HG03095 (cell line): ENCODE measurements around the gene BARX1.
"Not testable (repeated sequence)": the region's sequence is repeated elsewhere in the genome, so short reads cannot be mapped to it uniquely, and the experiment has no call there.

Experiments used
- ATAC-seq: cut with Tn5 transposase; IDR thresholded peaks from one replicate; pipeline ENCODE4 v1.9.1; 2021; ENCODE audit warnings: moderate library complexity; ENCODE audit not compliant: unreplicated experiment

BARX1 gene

DNA sequence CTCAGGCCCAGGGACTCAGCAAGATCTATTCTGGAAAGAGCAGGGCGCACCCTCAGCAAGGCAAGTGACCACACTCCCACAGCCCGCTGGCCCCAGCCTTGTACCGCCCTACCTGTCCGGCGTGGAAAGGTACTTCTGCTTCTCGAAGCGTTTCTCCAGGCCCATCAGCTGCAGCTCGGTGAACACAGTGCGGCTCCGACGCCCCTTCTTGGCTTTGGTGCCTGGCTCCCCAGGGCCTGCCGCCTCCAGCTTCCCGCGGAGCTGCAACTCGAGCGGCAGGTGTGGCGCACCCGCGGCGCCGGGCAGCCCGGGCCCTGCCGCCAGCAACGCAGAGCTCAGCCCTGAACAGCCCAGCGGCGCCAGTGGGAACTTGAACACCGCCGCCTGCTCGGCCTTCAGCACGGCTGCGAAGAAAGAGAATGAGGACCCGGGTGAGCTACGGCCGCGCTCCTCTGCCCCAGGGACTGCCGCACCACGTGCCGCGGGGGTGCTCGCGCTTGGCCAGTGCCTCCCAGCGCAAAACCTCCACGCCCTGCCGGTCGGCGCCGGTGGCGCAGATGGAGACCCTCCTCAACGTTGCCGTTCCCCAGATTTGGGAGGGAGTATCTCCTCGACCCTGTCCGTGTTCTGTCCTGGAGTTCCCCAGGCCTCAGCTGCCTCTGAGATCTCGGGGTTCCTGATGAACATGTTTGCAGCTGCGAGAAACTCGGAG is 2.2 kb downstream of the BARX1 start:
- ATAC-seq: no peak

DNA sequence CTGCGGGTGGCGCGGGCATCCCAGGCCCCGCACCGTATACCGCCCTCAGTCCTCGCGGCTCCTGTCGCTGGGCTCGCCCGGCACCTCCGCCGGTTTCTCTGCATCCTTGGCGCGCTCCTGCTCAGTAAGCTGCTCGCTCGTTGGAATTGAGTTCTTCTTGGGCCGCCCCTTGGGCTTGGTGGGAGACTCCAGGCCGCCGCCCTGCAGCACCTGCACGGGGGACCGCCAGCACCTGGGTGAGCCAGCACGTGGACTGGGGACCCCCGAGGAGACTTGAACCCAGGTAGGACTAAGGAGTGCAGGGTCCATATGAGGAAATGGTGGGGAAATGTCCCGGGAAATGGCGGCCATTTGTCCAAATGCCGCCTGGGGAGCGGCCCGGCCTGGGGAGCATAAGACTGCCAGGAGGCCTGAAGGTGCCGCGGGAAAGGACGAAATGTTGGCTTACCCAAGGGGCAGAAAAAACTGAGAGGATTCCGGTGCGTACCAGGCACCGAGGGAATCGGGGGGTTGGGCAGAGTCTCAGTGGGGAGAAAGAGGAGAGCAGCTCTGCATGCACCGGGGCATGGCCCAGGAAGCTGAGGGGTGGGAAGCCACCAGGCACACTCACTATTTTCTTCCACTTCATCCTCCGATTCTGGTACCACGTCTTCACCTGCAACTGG is 2.9 kb downstream of the BARX1 start:
- no peak for ATAC-seq

GRCh38 chr9:93951655-93952118 is 3.5 kb downstream of the BARX1 start:
- ATAC-seq: no peak

GRCh38 chr9:93950619-93951601 is 4.2 kb downstream of the BARX1 start:
- no peak for ATAC-seq

GRCh38 chr9:93949694-93950449 is 5.3 kb downstream of the BARX1 start:
- no peak for ATAC-seq

DNA sequence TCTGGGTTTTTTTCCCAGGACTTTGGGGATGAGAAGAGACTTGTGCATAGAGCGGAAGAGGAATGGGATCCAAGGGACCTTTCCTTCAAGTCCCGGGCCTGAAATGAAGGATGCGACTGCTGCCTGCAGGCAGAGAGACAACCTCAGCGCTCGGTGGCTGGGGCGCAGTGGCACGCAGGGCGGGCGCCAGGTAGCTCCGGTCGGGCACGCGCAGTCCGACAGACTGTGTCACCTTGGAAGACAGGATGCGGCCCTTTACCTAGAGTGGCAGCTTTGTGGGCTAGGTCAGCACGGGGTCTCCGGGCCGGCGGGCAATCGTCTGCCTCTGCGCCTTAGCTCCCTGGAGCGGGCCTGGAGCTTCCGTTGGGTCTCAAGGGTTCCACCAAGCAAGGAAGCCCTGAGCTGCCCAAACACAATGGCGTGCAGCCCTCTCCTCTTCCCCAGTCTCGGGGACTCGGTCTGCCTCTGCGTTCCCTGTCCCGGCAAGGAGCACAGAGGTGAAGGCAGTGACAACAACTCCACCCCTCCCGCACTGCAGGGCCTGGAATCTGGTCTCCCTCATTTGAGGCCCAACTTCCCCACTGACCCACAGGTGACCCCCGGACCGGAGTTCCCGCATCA is 6.0 kb downstream of the BARX1 start:
- ATAC-seq: no peak

GRCh38 chr9:93948441-93949072 is 6.6 kb downstream of the BARX1 start:
- ATAC-seq: no peak

DNA sequence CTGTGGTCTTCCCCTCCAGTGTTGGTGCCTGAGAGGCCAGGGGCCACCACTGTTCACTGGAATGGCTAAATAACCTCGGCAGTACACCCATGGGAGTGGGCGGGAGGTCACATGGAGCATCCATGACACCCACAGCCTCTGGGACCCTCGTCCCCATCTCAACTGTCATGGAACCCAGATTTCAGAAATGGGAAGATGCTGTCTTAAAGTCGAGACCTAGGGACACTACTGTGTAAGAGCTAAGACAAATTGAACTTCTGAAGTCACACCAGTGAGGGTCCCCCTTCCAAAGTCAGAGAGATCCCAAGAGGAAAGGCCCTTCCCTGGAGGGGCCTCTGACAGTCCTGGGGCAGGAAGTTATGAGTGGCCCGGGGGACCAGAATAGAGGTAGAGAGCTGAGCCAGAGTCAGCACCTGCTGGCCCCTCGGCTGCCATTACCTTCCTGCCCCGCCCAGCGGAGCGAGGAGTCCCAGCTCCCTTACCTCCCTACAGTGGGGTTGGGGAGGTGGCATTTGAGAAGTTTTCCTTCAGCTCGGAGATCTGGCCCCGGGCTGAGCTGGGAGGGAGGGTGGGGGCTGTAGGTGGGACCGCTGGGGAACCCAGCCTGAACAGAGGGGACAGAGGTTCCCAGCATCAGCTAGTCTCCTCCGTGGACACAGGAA is 7.6 kb downstream of the BARX1 start:
- ATAC-seq: no peak

DNA sequence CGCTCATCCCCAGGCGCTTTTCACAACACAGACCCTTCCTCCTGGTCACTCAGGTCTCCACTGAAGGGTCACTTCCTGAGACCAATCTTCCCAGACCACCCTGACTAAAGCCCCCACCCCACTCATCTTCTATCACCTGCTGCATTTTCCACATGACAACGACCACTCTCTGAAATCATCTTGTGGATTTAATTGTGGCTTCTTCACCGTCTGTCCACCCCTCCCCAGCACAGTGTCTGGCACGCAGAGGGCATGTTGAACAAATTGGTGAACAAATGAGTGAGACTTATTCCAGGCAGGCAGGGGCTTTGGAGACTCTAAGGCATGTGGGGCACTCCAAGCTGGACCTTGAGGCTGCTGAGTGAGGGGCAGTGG is 8.8 kb downstream of the BARX1 start:
- ATAC-seq: no peak

- ATAC-seq: no peak
Observed at GRCh38 chr9:93945400-93946337, 9.5 kb downstream of the BARX1 start.

DNA sequence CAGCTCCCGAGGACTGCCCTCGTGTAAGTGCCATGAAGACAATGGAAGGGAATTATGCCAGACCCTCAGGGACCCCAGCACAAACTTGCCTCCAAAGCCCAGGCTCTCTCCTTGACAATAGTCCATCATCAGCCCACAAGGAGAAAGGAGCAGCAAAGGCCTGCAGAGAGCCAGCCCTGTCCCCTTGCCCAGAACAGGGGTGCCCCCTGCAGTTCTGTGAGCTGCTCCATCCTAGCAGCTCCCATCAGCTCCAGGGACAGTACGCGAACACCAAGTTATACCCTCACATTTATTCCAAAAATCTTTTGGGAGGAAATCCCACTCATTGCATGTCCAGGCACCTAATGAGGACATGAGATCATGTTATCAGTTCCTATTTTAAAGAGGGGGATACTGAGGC is 11.1 kb downstream of the BARX1 start:
- no peak for ATAC-seq

DNA sequence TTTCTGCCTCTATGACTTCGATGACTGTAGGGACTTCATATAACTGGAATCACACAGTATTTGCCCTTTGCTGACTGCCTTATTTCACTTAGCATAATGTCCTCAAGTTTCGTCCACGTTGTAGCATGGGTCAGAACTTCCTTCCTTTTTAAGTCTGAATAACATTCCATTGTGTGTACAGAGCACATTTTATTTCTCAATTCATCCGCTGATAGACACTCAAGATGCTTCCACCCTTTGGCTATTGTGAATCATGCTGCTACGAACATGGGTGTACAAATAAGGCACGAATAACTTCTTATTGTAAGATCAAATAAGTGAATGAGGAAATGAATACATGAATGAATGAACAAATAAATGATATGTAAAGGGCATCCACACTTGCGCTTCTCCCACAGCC is 13.0 kb downstream of the BARX1 start:
- ATAC-seq: no peak

GRCh38 chr9:93941493-93941892 is 13.7 kb downstream of the BARX1 start:
- ATAC-seq: no peak

- no peak for ATAC-seq
Observed at GRCh38 chr9:93940951-93941350, 14.2 kb downstream of the BARX1 start.

DNA sequence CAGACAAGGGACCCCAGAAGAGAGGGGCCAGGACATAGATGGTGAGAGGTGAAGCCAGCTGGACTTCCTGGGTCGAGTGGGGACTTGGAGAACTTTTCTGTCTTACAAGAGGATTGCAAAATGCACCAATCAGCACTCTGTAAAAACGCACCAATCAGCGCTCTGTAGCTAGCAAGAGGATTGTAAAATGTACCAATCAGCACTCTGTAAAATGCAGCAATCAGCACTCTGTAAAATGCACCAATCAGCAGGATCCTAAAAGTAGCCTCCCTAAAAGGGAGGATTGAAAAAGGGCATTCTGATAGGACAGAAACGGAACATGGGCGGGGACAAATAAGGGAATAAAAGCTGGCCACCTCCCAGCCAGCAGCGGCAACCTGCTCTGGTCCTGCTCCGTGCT is 15.6 kb downstream of the BARX1 start:
- ATAC-seq: not testable (repeated sequence)

GRCh38 chr9:93937193-93937592 is 18.0 kb downstream of the BARX1 start:
- no peak for ATAC-seq

- ATAC-seq: no peak
Observed at GRCh38 chr9:93931905-93932304, 23.2 kb downstream of the BARX1 start.

DNA sequence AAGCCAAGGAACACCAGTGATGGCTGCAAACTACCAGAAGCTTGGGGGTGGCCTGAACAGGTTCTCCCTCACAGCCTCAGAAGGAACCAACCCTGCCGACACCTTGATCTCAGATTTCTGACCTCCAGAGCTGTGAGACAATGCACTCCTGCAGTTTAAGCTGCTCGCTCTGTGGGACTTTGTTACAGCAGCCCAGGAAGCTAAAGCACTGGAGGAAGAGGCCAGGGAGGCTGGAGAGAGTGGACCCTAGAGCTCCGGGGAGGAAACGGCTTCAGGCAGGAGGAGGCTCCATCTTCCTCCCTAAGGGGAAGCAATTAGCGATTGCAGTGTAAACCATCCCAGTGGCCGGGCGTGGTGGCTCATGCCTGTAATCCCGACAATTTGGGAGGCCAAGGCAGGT is 25.1 kb downstream of the BARX1 start:
- no peak for ATAC-seq
